GM06990 (cell line): ENCODE results near the gene TPSB2.
"Not testable (repeated sequence)": the region's sequence is repeated elsewhere in the genome, so short reads cannot be mapped to it uniquely, and the experiment has no call there.

Source experiments
- DNase-seq: peaks from one replicate; pipeline ENCODE4 v3.0.0-alpha.2; 2011; ENCODE audit not compliant: insufficient read length; ENCODE audit errors: extremely low read depth
- H3K27me3 ChIP-seq: replicated peaks from 2 replicates; pipeline ENCODE4 v1.6.0; 2011; ENCODE audit warnings: low read length; ENCODE audit not compliant: control insufficient read depth, insufficient read depth
- H3K36me3 ChIP-seq: 2 replicates; pipeline ENCODE4 v1.5.1; 2011; ENCODE audit warnings: low read length; ENCODE audit not compliant: control insufficient read depth, insufficient read depth
- H3K4me3 ChIP-seq: replicated peaks from 2 replicates; pipeline ENCODE4 v1.5.1; 2011; ENCODE audit warnings: low read depth, mild to moderate bottlenecking, control low read depth, low read length
- TF ChIP-seq, protein P1 (sequence below): IDR thresholded peaks from 2 replicates; pipeline ENCODE4 v1.5.1; 2011; ENCODE audit warnings: low read length, control low read depth, mild to moderate bottlenecking, inconsistent platforms; ENCODE audit not compliant: insufficient read depth, poor library complexity, severe bottlenecking

Gene TPSB2

DNA sequence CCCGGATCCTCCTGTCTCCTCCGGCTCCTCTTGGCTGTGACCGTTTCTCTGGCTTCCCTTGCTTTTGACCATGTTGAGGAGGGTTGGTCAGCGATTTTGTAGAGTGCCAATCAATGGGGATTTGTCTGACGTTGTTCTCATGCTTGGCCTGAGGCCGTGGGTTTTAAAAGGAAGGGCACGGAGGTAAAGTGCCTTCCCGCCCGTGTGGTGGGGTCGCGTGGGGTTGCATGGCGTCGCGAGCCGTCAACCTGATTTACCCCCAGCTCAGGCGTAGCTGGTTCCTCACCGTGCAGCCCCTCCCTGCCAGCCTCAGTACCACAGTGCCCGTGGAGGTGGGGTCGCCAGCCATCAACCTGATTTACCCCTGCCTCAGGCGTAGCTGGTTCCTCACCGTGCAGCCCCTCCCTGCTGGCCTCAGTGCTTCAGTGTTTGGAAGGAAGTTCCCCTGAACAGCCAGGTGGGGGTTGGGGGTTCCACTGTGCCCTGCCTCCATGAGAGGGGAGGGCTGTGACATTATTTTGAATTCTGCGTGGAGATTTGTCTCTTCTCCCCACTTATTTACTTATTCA lies 15.6 kb upstream of the TPSB2 start:
- Histone ChIP-seq H3K27me3 (no peaks in the 10 kb centered on the region), H3K36me3 (no peaks in the 10 kb centered on the region), H3K4me3 (no peak overlapping the region)
- no peak for DNase-seq
- TF ChIP-seq, protein P1, sequence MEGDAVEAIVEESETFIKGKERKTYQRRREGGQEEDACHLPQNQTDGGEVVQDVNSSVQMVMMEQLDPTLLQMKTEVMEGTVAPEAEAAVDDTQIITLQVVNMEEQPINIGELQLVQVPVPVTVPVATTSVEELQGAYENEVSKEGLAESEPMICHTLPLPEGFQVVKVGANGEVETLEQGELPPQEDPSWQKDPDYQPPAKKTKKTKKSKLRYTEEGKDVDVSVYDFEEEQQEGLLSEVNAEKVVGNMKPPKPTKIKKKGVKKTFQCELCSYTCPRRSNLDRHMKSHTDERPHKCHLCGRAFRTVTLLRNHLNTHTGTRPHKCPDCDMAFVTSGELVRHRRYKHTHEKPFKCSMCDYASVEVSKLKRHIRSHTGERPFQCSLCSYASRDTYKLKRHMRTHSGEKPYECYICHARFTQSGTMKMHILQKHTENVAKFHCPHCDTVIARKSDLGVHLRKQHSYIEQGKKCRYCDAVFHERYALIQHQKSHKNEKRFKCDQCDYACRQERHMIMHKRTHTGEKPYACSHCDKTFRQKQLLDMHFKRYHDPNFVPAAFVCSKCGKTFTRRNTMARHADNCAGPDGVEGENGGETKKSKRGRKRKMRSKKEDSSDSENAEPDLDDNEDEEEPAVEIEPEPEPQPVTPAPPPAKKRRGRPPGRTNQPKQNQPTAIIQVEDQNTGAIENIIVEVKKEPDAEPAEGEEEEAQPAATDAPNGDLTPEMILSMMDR: no peak

DNA sequence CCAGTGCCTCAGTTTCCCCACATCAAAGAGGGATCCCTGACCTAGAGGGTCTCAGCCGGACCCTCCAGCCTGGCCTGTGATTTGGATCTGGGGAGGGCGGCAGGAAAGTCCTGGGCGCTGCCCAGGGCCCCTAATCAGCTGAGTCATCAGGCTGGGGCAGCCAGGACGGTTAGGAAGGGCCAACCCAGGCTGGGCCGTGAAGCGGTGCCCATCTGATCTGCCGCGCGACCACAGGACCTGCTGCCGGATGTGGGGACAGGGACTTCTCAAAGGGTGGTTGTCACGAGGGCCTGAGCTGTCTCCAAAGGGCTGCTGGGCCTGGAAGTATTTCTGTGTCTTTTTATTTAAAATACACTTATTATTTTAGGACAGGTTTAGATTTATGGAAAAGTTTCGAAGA lies 14.9 kb upstream of the TPSB2 start:
- TF ChIP-seq, protein P1: no peak
- Histone ChIP-seq H3K27me3 (no peaks in the 10 kb centered on the region), H3K4me3 (no peak overlapping the region), H3K36me3 (no peaks in the 10 kb centered on the region)
- DNase-seq: no peak

DNA sequence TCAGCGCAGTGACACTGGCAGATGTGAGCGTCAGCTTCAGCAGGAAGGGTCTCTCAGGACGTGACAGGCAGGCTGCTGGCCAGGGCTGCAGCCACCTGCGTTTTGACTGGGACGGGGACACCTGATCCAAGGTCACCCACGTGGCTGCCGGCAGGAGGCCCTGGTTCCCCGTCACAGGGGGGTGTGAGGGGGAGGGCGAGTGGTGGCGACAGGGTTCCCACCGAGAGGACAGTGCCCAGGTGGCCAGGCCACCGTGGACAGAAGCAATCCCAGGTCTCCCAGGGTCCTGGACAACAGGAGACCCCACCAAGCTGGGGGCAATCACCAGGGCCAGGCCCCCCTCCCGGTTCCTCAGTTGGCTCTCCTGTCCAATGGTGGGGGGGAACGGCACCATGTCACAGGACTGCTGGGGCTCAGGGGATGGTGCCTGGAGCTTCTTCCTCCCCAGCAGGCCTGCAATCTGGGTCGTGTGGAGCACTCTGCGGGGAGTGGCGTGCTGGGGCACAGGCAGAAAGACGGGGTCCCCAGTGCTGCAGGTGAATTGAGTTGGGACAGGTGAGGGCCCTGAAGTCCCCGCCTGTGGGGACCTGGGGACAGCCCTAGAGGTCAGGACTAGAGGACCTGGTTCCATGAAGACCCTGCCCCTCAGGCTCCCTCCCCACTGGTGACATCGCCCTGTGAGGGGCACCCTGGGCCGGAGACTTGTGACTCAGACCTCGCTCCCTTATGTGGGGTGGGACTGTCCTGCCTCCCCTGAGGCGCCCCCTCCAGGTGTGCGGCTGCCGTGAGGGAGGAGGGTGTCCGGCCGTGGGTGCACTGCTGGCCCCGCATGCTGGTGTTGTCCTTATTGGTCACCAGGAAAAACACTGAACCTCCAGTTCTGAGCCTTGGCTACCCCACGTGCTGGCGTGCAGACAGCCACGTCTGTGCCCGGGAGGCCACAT lies 14.2 kb upstream of the TPSB2 start:
- not testable (repeated sequence) for H3K27me3 ChIP-seq

DNA sequence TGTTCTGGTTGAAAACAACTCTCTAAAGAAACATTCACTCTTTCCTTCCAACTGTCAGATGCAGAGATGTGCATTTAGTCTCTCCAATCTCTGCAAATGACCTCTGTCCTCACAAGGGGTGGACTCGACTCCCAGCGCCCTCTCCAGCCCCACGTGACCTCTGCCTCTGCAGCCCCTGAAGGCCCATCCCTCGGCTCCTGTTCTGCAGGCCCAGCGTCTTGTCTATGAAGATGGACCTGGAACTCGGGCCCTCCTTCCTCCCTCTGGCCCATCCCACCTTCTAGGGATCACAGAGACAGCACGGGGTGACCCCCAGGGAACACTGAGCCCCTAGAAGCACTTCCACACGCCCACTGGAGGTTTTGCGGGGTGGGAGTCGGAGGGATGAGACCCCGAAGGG lies 13.4 kb upstream of the TPSB2 start:
- not testable (repeated sequence) for H3K27me3 ChIP-seq, DNase-seq, H3K4me3 ChIP-seq, H3K36me3 ChIP-seq

More for the DNA sequence above, 14.2 kb upstream of the TPSB2 start:
- H3K36me3 ChIP-seq, H3K4me3 ChIP-seq, DNase-seq: not testable (repeated sequence)

GRCh38 chr16:1241081-1241480 lies 11.1 kb upstream of the TPSB2 start:
- not testable (repeated sequence) for DNase-seq, H3K36me3 ChIP-seq, H3K4me3 ChIP-seq

DNA sequence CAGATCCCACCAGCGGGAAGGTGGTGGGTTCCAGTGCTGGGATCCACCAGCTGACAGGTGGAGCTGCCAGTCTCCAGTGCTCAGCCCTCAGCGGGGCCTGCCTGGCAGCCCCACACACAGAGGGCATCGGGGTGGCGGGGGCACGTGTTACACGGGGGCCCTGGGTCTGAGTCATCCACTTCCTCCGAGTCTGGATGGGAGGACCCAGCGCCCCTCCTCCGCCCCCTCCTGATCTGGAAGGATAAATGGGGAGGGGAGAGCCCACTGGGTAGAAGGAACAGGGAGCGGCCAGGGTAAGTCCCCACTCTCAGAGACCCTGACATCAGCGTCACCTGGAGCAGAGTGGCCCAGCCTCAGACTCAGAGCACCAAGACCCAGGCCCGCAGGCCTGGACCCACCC lies 10.5 kb upstream of the TPSB2 start, which contains the start of gene TPSAB1:
TSS of gene TPSAB1 (plus strand) at position 270 of the 400 bp plus-strand sequence. CDS start 234 bp downstream, outside the sequence.
- not testable (repeated sequence) for DNase-seq, H3K27me3 ChIP-seq, H3K4me3 ChIP-seq, H3K36me3 ChIP-seq

More at GRCh38 chr16:1241081-1241480, 11.1 kb upstream of the TPSB2 start:
- H3K27me3 ChIP-seq: not testable (repeated sequence)

DNA sequence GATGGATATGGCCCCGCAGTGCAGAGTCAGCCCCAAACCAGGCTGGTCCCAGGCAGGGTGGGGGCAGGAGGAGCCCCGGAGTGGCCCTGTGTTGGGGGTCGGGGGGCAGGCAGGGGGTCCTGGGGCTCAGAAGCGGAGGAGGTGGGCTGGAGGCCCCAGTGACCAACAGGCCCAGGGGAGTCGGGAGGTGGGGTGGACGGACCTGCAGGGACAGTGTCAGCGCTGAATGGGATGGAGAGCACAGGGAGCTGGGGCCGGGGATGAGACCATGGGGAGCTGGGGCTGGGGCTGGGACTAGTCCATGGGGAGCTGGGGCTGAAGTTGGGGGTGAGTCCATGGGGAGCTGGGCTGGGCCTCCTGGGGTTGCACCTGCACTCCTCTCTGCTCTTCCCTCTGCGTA lies 9.6 kb upstream of the TPSB2 start:
- not testable (repeated sequence) for H3K27me3 ChIP-seq, H3K4me3 ChIP-seq, DNase-seq, H3K36me3 ChIP-seq

- DNase-seq, H3K4me3 ChIP-seq, H3K36me3 ChIP-seq, H3K27me3 ChIP-seq: not testable (repeated sequence)
Measured at GRCh38 chr16:1238909-1239308, 8.9 kb upstream of the TPSB2 start.
